ENCODE results near the gene PGC. TPM values are rescaled to one million over a fixed set of nuclear protein-coding genes. Genes with fewer than 3 reads are reported as not detected.

The PGC gene
- total and polyA plus RNA-seq, 10 donors, result 0.26 to 0.74 (median 0.48) TPM; not detected in 7

DNA sequence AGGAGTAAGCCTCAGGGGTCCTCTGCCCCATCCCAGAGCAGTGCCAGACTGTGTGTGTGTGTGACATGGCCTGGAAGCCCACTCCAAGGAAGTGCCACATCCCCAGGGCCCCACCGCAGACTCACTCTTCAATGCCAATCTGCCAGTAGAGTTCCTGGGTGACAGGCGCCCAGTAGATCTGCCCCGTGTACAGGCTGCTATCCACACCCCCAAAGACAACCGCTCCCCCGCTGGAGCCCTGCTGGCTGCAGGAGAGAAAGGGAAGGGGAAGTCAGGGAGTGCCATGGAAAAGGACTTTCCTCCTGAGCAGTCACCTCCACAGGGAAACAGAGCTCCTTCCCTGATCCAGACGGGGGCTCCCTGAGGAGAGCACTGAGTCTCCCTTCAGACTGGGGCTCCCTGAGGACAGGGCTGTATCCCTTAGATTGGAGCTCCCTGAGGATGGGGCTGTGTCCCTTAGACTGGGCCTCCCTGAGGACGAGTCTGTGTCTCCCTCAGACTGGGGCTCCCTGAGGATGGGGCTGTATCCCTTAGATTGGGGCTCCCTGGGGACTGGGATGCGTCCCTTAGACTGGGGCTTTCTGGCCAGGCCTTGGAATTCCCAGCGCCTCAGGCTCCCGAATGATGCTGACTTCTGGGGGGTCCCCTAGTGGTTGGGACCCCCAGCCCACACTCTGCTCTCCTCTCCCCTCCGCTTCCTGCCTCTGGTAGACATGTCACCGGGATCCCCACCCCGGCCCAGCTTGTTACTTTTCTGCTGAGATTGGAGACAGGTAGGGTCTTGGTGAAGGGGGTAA lies 6.6 kb downstream of the PGC start:
- Histone ChIP-seq H3K9me3 (no peaks in the 10 kb centered on the region), H3K36me3 (no peaks in the 10 kb centered on the region), H3K4me3 (no peak overlapping the region), H3K27ac (no peak overlapping the region), H3K4me1 (peaks cover 0 to 16% (median 6%) of the 10 kb centered on the region in 6 donors), H3K27me3 (replicated peaks in 1 of 7) (no peaks in the 10 kb centered on the region)
- WGBS, 5 donors, result 71 to 92% (median 81%) methylated on average over 8 to 13 of the region's 13 CpGs
- intact Hi-C loops (cut with DNase I; ENCODE audit: low total_unique reads), result no loop called here
- TF ChIP-seq, protein P1, sequence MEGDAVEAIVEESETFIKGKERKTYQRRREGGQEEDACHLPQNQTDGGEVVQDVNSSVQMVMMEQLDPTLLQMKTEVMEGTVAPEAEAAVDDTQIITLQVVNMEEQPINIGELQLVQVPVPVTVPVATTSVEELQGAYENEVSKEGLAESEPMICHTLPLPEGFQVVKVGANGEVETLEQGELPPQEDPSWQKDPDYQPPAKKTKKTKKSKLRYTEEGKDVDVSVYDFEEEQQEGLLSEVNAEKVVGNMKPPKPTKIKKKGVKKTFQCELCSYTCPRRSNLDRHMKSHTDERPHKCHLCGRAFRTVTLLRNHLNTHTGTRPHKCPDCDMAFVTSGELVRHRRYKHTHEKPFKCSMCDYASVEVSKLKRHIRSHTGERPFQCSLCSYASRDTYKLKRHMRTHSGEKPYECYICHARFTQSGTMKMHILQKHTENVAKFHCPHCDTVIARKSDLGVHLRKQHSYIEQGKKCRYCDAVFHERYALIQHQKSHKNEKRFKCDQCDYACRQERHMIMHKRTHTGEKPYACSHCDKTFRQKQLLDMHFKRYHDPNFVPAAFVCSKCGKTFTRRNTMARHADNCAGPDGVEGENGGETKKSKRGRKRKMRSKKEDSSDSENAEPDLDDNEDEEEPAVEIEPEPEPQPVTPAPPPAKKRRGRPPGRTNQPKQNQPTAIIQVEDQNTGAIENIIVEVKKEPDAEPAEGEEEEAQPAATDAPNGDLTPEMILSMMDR (IDR thresholded peaks at IDR 0.05 in 8 of 11, conservative IDR thresholded peaks at IDR 0.05 in 3 of 11), result no peak
- no peak for TF ChIP-seq POLR2AphosphoS5 (IDR thresholded peaks at IDR 0.05)
- TF ChIP-seq POLR2A (IDR thresholded peaks at IDR 0.05), result no peak
- no peak for DNase-seq

DNA sequence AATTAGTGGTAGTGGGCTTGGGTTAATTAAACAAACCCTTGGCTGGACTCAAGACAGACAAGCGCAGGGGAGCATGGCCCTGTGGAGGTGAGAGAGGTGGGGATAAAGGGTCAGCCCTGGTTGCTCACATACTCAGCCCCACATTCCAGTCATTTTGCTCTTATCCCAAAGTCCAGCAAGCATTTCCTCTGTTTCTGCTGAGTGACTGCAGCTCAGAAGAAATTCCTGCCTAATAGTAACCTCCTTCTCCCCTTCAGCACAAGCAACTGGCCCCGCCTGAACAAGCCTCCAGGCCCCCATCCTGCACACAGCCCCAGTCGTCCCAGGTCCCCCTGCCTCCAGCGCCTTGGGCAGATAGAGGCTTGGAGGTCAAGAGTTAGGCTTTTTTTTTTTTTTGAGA lies 8.2 kb downstream of the PGC start:
- Histone ChIP-seq H3K4me1 (peaks cover 0 to 18% (median 8%) of the 10 kb centered on the region in 6 donors), H3K36me3 (no peaks in the 10 kb centered on the region), H3K9me3 (no peaks in the 10 kb centered on the region), H3K27ac (no peak overlapping the region), H3K27me3 (replicated peaks in 1 of 7) (no peaks in the 10 kb centered on the region), H3K4me3 (no peak overlapping the region)
- DNase-seq, result no peak
- WGBS, 5 donors, result 84 to 94% (median 89%) methylated on average over 4 of the region's 4 CpGs
- TF ChIP-seq POLR2A (IDR thresholded peaks at IDR 0.05), result no peak
- intact Hi-C loops (cut with DNase I; ENCODE audit: low total_unique reads), result loop anchor here (10.0 kb wide), 1 partner anchor 54 kb away; no protein-coding TSS in a partner anchor

DNA sequence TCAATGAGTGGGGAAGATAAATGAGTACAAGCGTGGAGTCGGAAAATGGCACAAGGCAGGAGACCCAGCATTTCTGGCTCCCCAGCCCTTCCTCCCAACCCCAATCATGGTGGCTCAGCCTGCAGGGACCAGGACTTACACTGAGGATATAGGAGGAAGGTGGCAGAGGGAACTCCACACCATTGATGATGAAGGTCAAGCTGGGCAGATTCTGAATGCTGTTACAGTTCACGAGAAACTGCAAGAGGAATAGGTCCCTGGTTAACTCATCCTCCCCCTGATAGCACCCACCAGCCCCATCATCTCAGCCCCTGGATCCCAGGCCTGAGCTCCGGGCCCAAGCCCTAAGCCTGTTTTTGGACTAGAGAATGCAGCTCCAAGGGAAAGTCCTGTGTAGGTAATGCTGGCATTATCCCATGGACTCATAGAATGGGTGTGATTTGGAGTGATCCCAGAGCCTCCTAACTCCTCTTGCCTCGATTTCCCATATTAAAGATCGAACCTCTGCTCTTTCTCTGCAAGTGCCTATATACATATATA lies 9.5 kb downstream of the PGC start:
- Histone ChIP-seq H3K27me3 (replicated peaks in 1 of 7) (no peaks in the 10 kb centered on the region), H3K9me3 (no peaks in the 10 kb centered on the region), H3K4me1 (peaks cover 12 to 32% (median 21%) of the 10 kb centered on the region in 6 donors), H3K4me3 (no peak overlapping the region), H3K27ac (no peak overlapping the region), H3K36me3 (no peaks in the 10 kb centered on the region)
- 90 to 95% (median 93%) methylated on average over 6 of the region's 6 CpGs for WGBS, 5 donors
- peak; percentile 29 for DNase-seq
- TF ChIP-seq POLR2AphosphoS5 (IDR thresholded peaks at IDR 0.05) (no peak), POLR2A (IDR thresholded peaks at IDR 0.05) (no peak)
- TF ChIP-seq, protein P1 (IDR thresholded peaks at IDR 0.05 in 8 of 11, conservative IDR thresholded peaks at IDR 0.05 in 3 of 11), result no peak
- intact Hi-C loops (cut with DNase I; ENCODE audit: low total_unique reads), result loop anchor here (10.0 kb wide), 1 partner anchor 53 kb away; no protein-coding TSS in a partner anchor

DNA sequence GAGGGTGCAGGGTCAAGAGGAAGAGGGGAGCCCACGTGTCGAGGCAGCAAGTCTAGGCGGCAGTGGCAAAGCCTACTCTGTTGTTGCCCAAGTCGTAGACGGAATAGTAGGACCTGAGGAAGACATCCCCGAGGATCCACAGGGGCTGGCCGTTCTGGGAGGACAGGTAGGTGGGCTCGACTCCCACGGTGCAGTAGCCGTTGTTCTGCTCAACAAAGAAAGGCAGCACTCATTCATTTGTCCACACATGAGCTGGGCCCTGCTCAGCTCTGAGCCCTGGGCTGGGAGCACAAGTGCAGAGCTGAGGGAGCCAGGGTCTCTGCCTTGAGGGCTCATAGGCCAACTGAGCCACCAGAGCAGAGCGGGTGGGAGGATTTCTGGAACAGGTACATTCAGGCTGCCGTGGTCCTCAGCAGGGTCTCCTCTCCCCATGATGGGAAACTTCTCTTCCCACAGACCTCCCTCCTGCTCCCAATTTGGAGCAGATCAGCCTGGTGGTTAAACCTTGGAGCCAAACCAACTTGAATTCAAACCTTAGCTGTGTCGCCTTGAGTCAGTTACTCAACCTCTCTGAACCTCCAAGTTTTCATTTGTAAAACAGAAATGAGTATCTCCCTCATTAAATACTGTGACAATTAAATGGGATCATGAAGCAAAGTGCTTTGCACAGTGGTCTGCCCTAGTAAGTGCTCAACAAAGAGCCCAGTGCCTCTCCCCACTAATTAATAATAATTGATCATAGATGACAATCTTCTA lies 10.2 kb downstream of the PGC start:
- WGBS, 5 donors, result 89 to 94% (median 92%) methylated on average over 13 of the region's 13 CpGs

More for the DNA sequence above, 10.2 kb downstream of the PGC start:
- Histone ChIP-seq H3K27ac (no peak overlapping the region), H3K4me3 (no peak overlapping the region), H3K4me1 (peaks cover 12 to 39% (median 28%) of the 10 kb centered on the region in 6 donors), H3K9me3 (no peaks in the 10 kb centered on the region), H3K27me3 (replicated peaks in 1 of 7) (no peaks in the 10 kb centered on the region), H3K36me3 (no peaks in the 10 kb centered on the region)
- DNase-seq, result peak; percentile 79
- intact Hi-C loops (cut with DNase I; ENCODE audit: low total_unique reads), result loop anchor here (10.0 kb wide), 1 partner anchor 52 kb away; no protein-coding TSS in a partner anchor
- no peak for TF ChIP-seq POLR2AphosphoS5 (IDR thresholded peaks at IDR 0.05)
- no peak for TF ChIP-seq POLR2A (IDR thresholded peaks at IDR 0.05)
- TF ChIP-seq, protein P1 (IDR thresholded peaks at IDR 0.05 in 8 of 11, conservative IDR thresholded peaks at IDR 0.05 in 3 of 11), result no peak
